ENCODE measurements around the gene LSR. TPM values are rescaled to one million over a fixed set of nuclear protein-coding genes. Genes with fewer than 3 reads are reported as not detected.

The LSR gene
- total RNA-seq, 2 donors from 2014 or later = 24.2 to 41.1 TPM

GRCh38 chr19:35240327-35240726, 8.5 kb upstream of the LSR start:
- peak overlapping the region; percentile 44 to 74 for H3K4me3 Mint-ChIP-seq
- no peak for DNase-seq
- H3K27ac Mint-ChIP-seq = peak overlapping the region; percentile 83
- H3K27me3 Mint-ChIP-seq (ENCODE audit: low read depth) = peaks cover 7% of the 10 kb centered on the region
- ATAC-seq (replicated peaks in 1 of 2) = peak; percentile 47 to 79
- peaks cover 16 to 19% of the 10 kb centered on the region in 2 donors for H3K36me3 Mint-ChIP-seq (ENCODE audit: insufficient read depth in 2 of 2)
- H3K4me1 Mint-ChIP-seq (ENCODE audit: low read depth) = peaks cover 12% of the 10 kb centered on the region
- peaks cover 6 to 13% of the 10 kb centered on the region in 2 donors for H3K9me3 Mint-ChIP-seq

- Mint-ChIP-seq H3K36me3 (ENCODE audit: insufficient read depth in 2 of 2) (peaks cover 18 to 19% of the 10 kb centered on the region in 2 donors), H3K4me1 (ENCODE audit: low read depth) (peaks cover 10% of the 10 kb centered on the region), H3K27me3 (ENCODE audit: low read depth) (peaks cover 7% of the 10 kb centered on the region), H3K4me3 (no peak overlapping the region), H3K9me3 (peaks cover 6 to 13% of the 10 kb centered on the region in 2 donors), H3K27ac (peak overlapping the region; percentile 10)
- DNase-seq = no peak
- ATAC-seq (replicated peaks in 1 of 2) = no peak
Observed at GRCh38 chr19:35241417-35241816, 7.4 kb upstream of the LSR start.

- DNase-seq = no peak
- H3K27ac Mint-ChIP-seq = no peak overlapping the region
- peaks cover 34% of the 10 kb centered on the region for H3K4me1 Mint-ChIP-seq (ENCODE audit: low read depth)
Observed at GRCh38 chr19:35246466-35247092, 2.2 kb upstream of the LSR start.

GRCh38 chr19:35247526-35248309, 1.1 kb upstream of the LSR start:
- Mint-ChIP-seq H3K4me3 (peak overlapping the region; percentile 90 to 96), H3K4me1 (ENCODE audit: low read depth) (peaks cover 34% of the 10 kb centered on the region), H3K9me3 (peaks cover 0 to 5% of the 10 kb centered on the region in 2 donors), H3K36me3 (ENCODE audit: insufficient read depth in 2 of 2) (peaks cover 9 to 10% of the 10 kb centered on the region in 2 donors), H3K27ac (peak overlapping the region; percentile 92), H3K27me3 (ENCODE audit: low read depth) (peaks cover 31% of the 10 kb centered on the region)
- DNase-seq (peak; percentile 61 to 70), ATAC-seq (replicated peaks in 1 of 2) (peak; percentile 43 to 53)

More at GRCh38 chr19:35246466-35247092, 2.2 kb upstream of the LSR start:
- no peak for ATAC-seq (replicated peaks in 1 of 2)
- Mint-ChIP-seq H3K4me3 (peak overlapping the region; percentile 90 to 96), H3K36me3 (ENCODE audit: insufficient read depth in 2 of 2) (peaks cover 12 to 14% of the 10 kb centered on the region in 2 donors), H3K27me3 (ENCODE audit: low read depth) (peaks cover 31% of the 10 kb centered on the region), H3K9me3 (peaks cover 3 to 5% of the 10 kb centered on the region in 2 donors)

GRCh38 chr19:35249146-35249847, 495 bp downstream of the LSR start:
- DNase-seq = no peak
- no peak for ATAC-seq (replicated peaks in 1 of 2)
- peaks cover 34% of the 10 kb centered on the region for H3K4me1 Mint-ChIP-seq (ENCODE audit: low read depth)
- peak overlapping the region; percentile 90 to 96 for H3K4me3 Mint-ChIP-seq
- peaks cover 24% of the 10 kb centered on the region for H3K27me3 Mint-ChIP-seq (ENCODE audit: low read depth)
- peak overlapping the region; percentile 12 for H3K27ac Mint-ChIP-seq
- H3K9me3 Mint-ChIP-seq = peaks cover 0 to 3% of the 10 kb centered on the region in 2 donors
- H3K36me3 Mint-ChIP-seq (ENCODE audit: insufficient read depth in 2 of 2) = peaks cover 5 to 7% of the 10 kb centered on the region in 2 donors

GRCh38 chr19:35249848-35250711, 1.3 kb downstream of the LSR start:
- Mint-ChIP-seq H3K27me3 (ENCODE audit: low read depth) (peaks cover 24% of the 10 kb centered on the region), H3K4me3 (peak overlapping the region; percentile 90 to 96), H3K9me3 (no peaks in the 10 kb centered on the region), H3K36me3 (ENCODE audit: insufficient read depth in 2 of 2) (peaks cover 5 to 7% of the 10 kb centered on the region in 2 donors), H3K4me1 (ENCODE audit: low read depth) (peaks cover 34% of the 10 kb centered on the region), H3K27ac (peak overlapping the region; percentile 12)
- DNase-seq (no peak), ATAC-seq (replicated peaks in 1 of 2) (no peak)

- Mint-ChIP-seq H3K4me1 (ENCODE audit: low read depth) (peaks cover 36% of the 10 kb centered on the region), H3K9me3 (no peaks in the 10 kb centered on the region), H3K36me3 (ENCODE audit: insufficient read depth in 2 of 2) (peaks cover 5% of the 10 kb centered on the region in 2 donors), H3K4me3 (no peak overlapping the region), H3K27ac (no peak overlapping the region), H3K27me3 (ENCODE audit: low read depth) (peaks cover 24% of the 10 kb centered on the region)
- DNase-seq (no peak), ATAC-seq (replicated peaks in 1 of 2) (no peak)
Observed at GRCh38 chr19:35251456-35251855, 2.7 kb downstream of the LSR start.

GRCh38 chr19:35253316-35254286, 4.8 kb downstream of the LSR start:
- no peak overlapping the region for H3K27ac Mint-ChIP-seq
- DNase-seq (no peak), ATAC-seq (replicated peaks in 1 of 2) (no peak)
- H3K27me3 Mint-ChIP-seq (ENCODE audit: low read depth) = peaks cover 11% of the 10 kb centered on the region
- H3K4me3 Mint-ChIP-seq = no peak overlapping the region
- H3K9me3 Mint-ChIP-seq = no peaks in the 10 kb centered on the region
- H3K4me1 Mint-ChIP-seq (ENCODE audit: low read depth) = peaks cover 39% of the 10 kb centered on the region
- H3K36me3 Mint-ChIP-seq (ENCODE audit: insufficient read depth in 2 of 2) = peaks cover 2 to 5% of the 10 kb centered on the region in 2 donors

- Mint-ChIP-seq H3K4me1 (ENCODE audit: low read depth) (peaks cover 29% of the 10 kb centered on the region), H3K36me3 (ENCODE audit: insufficient read depth in 2 of 2) (peaks cover under 1 to 4% of the 10 kb centered on the region in 2 donors), H3K4me3 (no peak overlapping the region), H3K27ac (no peak overlapping the region), H3K27me3 (ENCODE audit: low read depth) (peaks cover 3% of the 10 kb centered on the region), H3K9me3 (no peaks in the 10 kb centered on the region)
- ATAC-seq (replicated peaks in 1 of 2) (no peak), DNase-seq (no peak)
Observed at GRCh38 chr19:35254341-35255297, 5.8 kb downstream of the LSR start.

GRCh38 chr19:35256566-35256965, 7.8 kb downstream of the LSR start:
- H3K36me3 Mint-ChIP-seq (ENCODE audit: insufficient read depth in 2 of 2) = peaks cover 0 to 2% of the 10 kb centered on the region in 2 donors
- H3K9me3 Mint-ChIP-seq = no peaks in the 10 kb centered on the region
- no peak overlapping the region for H3K4me3 Mint-ChIP-seq
- H3K4me1 Mint-ChIP-seq (ENCODE audit: low read depth) = peaks cover 15% of the 10 kb centered on the region
- ATAC-seq (replicated peaks in 1 of 2) (no peak), DNase-seq (no peak)
- H3K27ac Mint-ChIP-seq = peak overlapping the region; percentile 17
- no peaks in the 10 kb centered on the region for H3K27me3 Mint-ChIP-seq (ENCODE audit: low read depth)

GRCh38 chr19:35257113-35257461, 8.3 kb downstream of the LSR start:
- peaks cover 0 to under 1% of the 10 kb centered on the region in 2 donors for H3K36me3 Mint-ChIP-seq (ENCODE audit: insufficient read depth in 2 of 2)
- H3K27ac Mint-ChIP-seq = no peak overlapping the region
- H3K27me3 Mint-ChIP-seq (ENCODE audit: low read depth) = no peaks in the 10 kb centered on the region
- no peak for ATAC-seq (replicated peaks in 1 of 2)
- no peak overlapping the region for H3K4me3 Mint-ChIP-seq
- DNase-seq = no peak
- no peaks in the 10 kb centered on the region for H3K9me3 Mint-ChIP-seq
- peaks cover 15% of the 10 kb centered on the region for H3K4me1 Mint-ChIP-seq (ENCODE audit: low read depth)
